Suprapubic skin (tissue), 4 donors: ENCODE data around the gene MYH8. TPM values are rescaled to one million over a fixed set of nuclear protein-coding genes. Genes with fewer than 3 reads are reported as not detected.

Experiments
- DNase-seq, 2 donors: peaks; one replicate each; pipeline ENCODE4 v3.0.0-alpha.2; 2019; ENCODE audit warnings: low spot score in 2 of 2
- H3K27ac ChIP-seq: fragments of 200-600 bp; sonication (generic); one replicate; pipeline ENCODE4 v1.5.1; 2019
- H3K27me3 ChIP-seq: fragments of 200-600 bp; sonication (generic); one replicate; pipeline ENCODE4 v1.5.1; 2019
- H3K36me3 ChIP-seq: fragments of 200-600 bp; sonication (generic); one replicate; pipeline ENCODE4 v1.5.1; 2019
- H3K4me1 ChIP-seq: fragments of 200-600 bp; sonication (generic); one replicate; pipeline ENCODE4 v1.5.1; 2019
- H3K4me3 ChIP-seq: fragments of 200-600 bp; sonication (generic); one replicate; pipeline ENCODE4 v1.5.1; 2019; ENCODE audit warnings: mild to moderate bottlenecking
- H3K9me3 ChIP-seq: fragments of 200-600 bp; sonication (generic); one replicate; pipeline ENCODE4 v1.5.1; 2019
- EP300 ChIP-seq: sonication (generic); formaldehyde crosslinking; IDR thresholded peaks from one replicate; pipeline ENCODE4 v1.6.1; 2017; ENCODE audit warnings: antibody characterized with exemption
- POLR2A ChIP-seq, 2 donors: fragments of 450-650 bp; IDR thresholded peaks; one replicate each; pipeline ENCODE4 v1.6.1; 2017; ENCODE audit warnings: antibody characterized with exemption in 2 of 2, mild to moderate bottlenecking in 2 of 2, moderate library complexity in 2 of 2
- POLR2AphosphoS5 ChIP-seq, 3 donors: sonication (generic); formaldehyde crosslinking; IDR thresholded peaks; one replicate each; pipeline ENCODE4 v1.6.1; 2017; ENCODE audit warnings: antibody characterized with exemption in 3 of 3
- WGBS: methylation state at CpG from one replicate; pipeline ENCODE4 v1.1.5; 2018; 5-methylcytosine and 5-hydroxymethylcytosine counted together
- total RNA-seq, 4 donors: library from RNA; depleted of rRNA; stranded (reverse); fragments of >200 nt; gene quantifications; one replicate each; pipeline ENCODE4 v1.1.0, GENCODE V29; 2016
- TF ChIP-seq, protein P1 (sequence below), 2 donors: fragments of 200-600 bp in 1 of 2; fragments of 450-650 bp in 1 of 2; sonication (generic) in 1 of 2; IDR thresholded peaks; one replicate each; pipeline ENCODE4 v1.5.1; 2016 to 2019; ENCODE audit warnings: antibody characterized with exemption in 2 of 2, mild to moderate bottlenecking in 1 of 2, moderate library complexity in 1 of 2

The MYH8 gene
- total RNA-seq, 4 donors from 2014 or later: not detected

- no peak for TF ChIP-seq EP300
- TF ChIP-seq POLR2AphosphoS5 (IDR thresholded peaks at IDR 0.05): no peak
- TF ChIP-seq POLR2A (IDR thresholded peaks at IDR 0.05): no peak
- TF ChIP-seq, protein P1, sequence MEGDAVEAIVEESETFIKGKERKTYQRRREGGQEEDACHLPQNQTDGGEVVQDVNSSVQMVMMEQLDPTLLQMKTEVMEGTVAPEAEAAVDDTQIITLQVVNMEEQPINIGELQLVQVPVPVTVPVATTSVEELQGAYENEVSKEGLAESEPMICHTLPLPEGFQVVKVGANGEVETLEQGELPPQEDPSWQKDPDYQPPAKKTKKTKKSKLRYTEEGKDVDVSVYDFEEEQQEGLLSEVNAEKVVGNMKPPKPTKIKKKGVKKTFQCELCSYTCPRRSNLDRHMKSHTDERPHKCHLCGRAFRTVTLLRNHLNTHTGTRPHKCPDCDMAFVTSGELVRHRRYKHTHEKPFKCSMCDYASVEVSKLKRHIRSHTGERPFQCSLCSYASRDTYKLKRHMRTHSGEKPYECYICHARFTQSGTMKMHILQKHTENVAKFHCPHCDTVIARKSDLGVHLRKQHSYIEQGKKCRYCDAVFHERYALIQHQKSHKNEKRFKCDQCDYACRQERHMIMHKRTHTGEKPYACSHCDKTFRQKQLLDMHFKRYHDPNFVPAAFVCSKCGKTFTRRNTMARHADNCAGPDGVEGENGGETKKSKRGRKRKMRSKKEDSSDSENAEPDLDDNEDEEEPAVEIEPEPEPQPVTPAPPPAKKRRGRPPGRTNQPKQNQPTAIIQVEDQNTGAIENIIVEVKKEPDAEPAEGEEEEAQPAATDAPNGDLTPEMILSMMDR (IDR thresholded peaks at IDR 0.05): no peak
Measured at GRCh38 chr17:10421211-10421610, 539 bp downstream of the MYH8 start.

DNA sequence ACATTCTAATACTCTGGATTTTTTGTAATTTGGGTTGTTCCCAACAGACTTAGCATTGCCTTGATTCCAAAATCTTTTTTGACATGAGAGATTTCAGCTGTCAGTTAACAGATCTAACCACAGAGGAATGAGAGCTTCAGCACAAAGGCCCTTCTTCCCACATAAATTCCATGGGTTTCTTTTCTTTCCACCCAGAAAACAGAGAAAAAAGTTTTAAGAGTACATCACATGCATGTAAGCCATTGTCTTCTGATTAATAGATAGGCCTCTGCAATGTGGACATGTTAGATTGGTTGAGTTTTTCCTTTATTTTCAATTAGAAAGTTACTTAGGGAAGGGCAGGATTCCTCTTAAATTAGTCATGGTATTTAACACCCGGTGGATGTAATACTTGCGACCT is 939 bp downstream of the MYH8 start:
- Histone ChIP-seq H3K27me3 (no peaks in the 10 kb centered on the region), H3K4me3 (no peak overlapping the region), H3K4me1 (no peaks in the 10 kb centered on the region), H3K27ac (no peak overlapping the region), H3K36me3 (no peaks in the 10 kb centered on the region), H3K9me3 (no peaks in the 10 kb centered on the region)
- 65% methylated on average over 2 of the region's 2 CpGs for WGBS
- no peak for TF ChIP-seq POLR2A (IDR thresholded peaks at IDR 0.05)
- TF ChIP-seq EP300: no peak
- TF ChIP-seq, protein P1 (IDR thresholded peaks at IDR 0.05): no peak
- no peak for TF ChIP-seq POLR2AphosphoS5 (IDR thresholded peaks at IDR 0.05)
- no peak for DNase-seq

More at GRCh38 chr17:10421211-10421610, 539 bp downstream of the MYH8 start:
- no peak for DNase-seq
- Histone ChIP-seq H3K27ac (no peak overlapping the region), H3K9me3 (no peaks in the 10 kb centered on the region), H3K36me3 (no peaks in the 10 kb centered on the region), H3K27me3 (no peaks in the 10 kb centered on the region), H3K4me3 (no peak overlapping the region), H3K4me1 (no peaks in the 10 kb centered on the region)
- WGBS: 75% methylated on average over 2 of the region's 2 CpGs

- H3K9me3 ChIP-seq: no peaks in the 10 kb centered on the region
- H3K4me1 ChIP-seq: no peaks in the 10 kb centered on the region
- TF ChIP-seq EP300 (no peak), POLR2AphosphoS5 (IDR thresholded peaks at IDR 0.05) (no peak), POLR2A (IDR thresholded peaks at IDR 0.05) (no peak)
- TF ChIP-seq, protein P1 (IDR thresholded peaks at IDR 0.05): no peak
Measured at GRCh38 chr17:10417431-10417830, 4.3 kb downstream of the MYH8 start.

GRCh38 chr17:10415161-10415560 is 6.6 kb downstream of the MYH8 start:
- WGBS: 74% methylated on average over 4 of the region's 4 CpGs
- no peak for DNase-seq
- H3K4me1 ChIP-seq: no peaks in the 10 kb centered on the region
- H3K4me3 ChIP-seq: no peak overlapping the region
- H3K9me3 ChIP-seq: no peaks in the 10 kb centered on the region
- no peak overlapping the region for H3K27ac ChIP-seq
- no peaks in the 10 kb centered on the region for H3K36me3 ChIP-seq
- H3K27me3 ChIP-seq: peaks cover 3% of the 10 kb centered on the region
- no peak for TF ChIP-seq POLR2A (IDR thresholded peaks at IDR 0.05)
- no peak for TF ChIP-seq EP300
- TF ChIP-seq, protein P1 (IDR thresholded peaks at IDR 0.05): no peak
- no peak for TF ChIP-seq POLR2AphosphoS5 (IDR thresholded peaks at IDR 0.05)

More at GRCh38 chr17:10417431-10417830, 4.3 kb downstream of the MYH8 start:
- H3K36me3 ChIP-seq: no peaks in the 10 kb centered on the region
- no peak overlapping the region for H3K4me3 ChIP-seq
- no peak for DNase-seq
- no peak overlapping the region for H3K27ac ChIP-seq
- peaks cover 3% of the 10 kb centered on the region for H3K27me3 ChIP-seq
- WGBS: 83% methylated on average over 3 of the region's 3 CpGs

DNA sequence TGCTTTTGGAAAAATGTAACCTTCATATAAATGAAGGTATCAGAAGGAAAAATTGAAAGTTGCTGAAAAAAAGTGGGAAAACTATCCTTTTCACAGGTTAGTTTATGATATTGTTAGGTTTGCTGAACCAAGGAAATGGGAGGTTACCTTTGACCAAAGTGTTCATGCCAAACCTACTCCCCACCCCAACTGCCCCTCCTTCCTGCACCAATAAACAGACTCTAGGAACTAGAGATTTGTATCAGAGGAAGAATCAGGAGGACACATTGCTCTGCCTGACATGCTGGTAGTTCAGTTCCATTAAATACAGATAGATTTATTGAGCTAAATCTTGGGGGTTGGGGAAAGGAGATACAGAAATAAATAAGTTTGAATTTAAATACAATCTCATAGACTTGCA is 18.2 kb downstream of the MYH8 start:
- TF ChIP-seq EP300 (no peak), POLR2AphosphoS5 (IDR thresholded peaks at IDR 0.05) (no peak), POLR2A (IDR thresholded peaks at IDR 0.05) (no peak)
- TF ChIP-seq, protein P1 (IDR thresholded peaks at IDR 0.05): no peak
- no peak overlapping the region for H3K27ac ChIP-seq
- no peaks in the 10 kb centered on the region for H3K4me1 ChIP-seq
- no peaks in the 10 kb centered on the region for H3K9me3 ChIP-seq
- H3K27me3 ChIP-seq: no peaks in the 10 kb centered on the region
- H3K36me3 ChIP-seq: no peaks in the 10 kb centered on the region
- no peak overlapping the region for H3K4me3 ChIP-seq
- no peak for DNase-seq
